ENCODE results near the gene ABHD17C. TPM values are rescaled to one million over a fixed set of nuclear protein-coding genes. Genes with fewer than 3 reads are reported as not detected.

ABHD17C gene
- total and polyA plus RNA-seq, 2 of the 8 experiments (the other 6 are each of a cell fraction or from before 2014, with no cell fraction given) = 20.2 to 29.8 TPM

DNA sequence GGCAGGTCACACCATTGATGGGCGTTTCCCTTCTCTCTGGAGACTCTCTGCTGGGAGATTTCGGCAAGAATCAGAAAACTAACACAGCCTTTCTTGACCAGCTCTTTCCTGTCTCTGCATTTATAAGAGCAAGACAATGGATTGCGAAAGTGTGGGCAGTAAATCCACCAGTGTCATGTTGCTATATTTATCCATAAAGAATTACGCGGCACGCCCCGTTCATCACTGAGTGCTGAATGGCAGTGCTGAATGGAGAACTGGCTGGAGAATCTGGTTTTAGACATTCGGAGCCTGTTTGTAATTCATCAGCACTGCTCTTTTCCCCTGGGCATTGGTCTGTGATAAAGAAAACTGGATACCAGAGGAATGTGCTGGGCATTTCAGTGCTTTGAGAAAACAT is 82.0 kb downstream of the ABHD17C start:
- Histone ChIP-seq H2BK120ac (replicated peaks; ENCODE audit: low read depth, low read length) (no peak overlapping the region), H4K8ac (ENCODE audit: extremely low read depth, insufficient read depth, low read length) (no peak overlapping the region), H3K79me1 (ENCODE audit: low read depth, low read length) (no peaks in the 10 kb centered on the region), H4K20me1 (replicated peaks in 1 of 2; ENCODE audit: control insufficient read depth in 1 of 2, insufficient read depth in 2 of 2, low read length in 2 of 2) (peaks cover 0 to 5% of the 10 kb centered on the region in 2 experiments), H2AK5ac (ENCODE audit: low read depth, low read length) (no peak overlapping the region), H3K4me1 (replicated peaks in 1 of 4; ENCODE audit: control insufficient read depth in 3 of 4, insufficient read depth in 4 of 4, low read length in 3 of 4) (peaks cover 0 to 7% (median 4%) of the 10 kb centered on the region in 4 experiments; a peak in 5 of 7 replicates), H4K91ac (replicated peaks; ENCODE audit: insufficient read length, low read length) (no peak overlapping the region), H3K79me2 (ENCODE audit: control insufficient read depth in 1 of 2, insufficient read depth in 2 of 2, low read length in 2 of 2) (no peaks in the 10 kb centered on the region), H3K9ac (replicated peaks in 1 of 4; ENCODE audit: extremely low read depth in 1 of 4, low read depth in 3 of 4, low read length in 3 of 4) (no peak overlapping the region), H3K23me2 (ENCODE audit: low read depth, low read length) (peaks cover 15% of the 10 kb centered on the region), H3K18ac (ENCODE audit: extremely low read depth, low read length) (no peak overlapping the region), H4K5ac (ENCODE audit: insufficient read length, low read depth, low read length) (no peak overlapping the region), H3K27me3 (replicated peaks in 1 of 4; ENCODE audit: control insufficient read depth in 3 of 4, extremely low read depth in 1 of 4, insufficient read depth in 3 of 4, low read length in 3 of 4) (peaks cover 4 to 40% (median 33%) of the 10 kb centered on the region in 4 experiments), H2BK20ac (ENCODE audit: low read length) (no peak overlapping the region), H3K9me3 (ENCODE audit: insufficient read depth in 2 of 2, low read depth in 1 of 2, low read length in 1 of 2) (no peaks in the 10 kb centered on the region), H3K4ac (replicated peaks; ENCODE audit: insufficient read length, low read depth, low read length) (no peak overlapping the region), H3K23ac (ENCODE audit: insufficient read length) (no peak overlapping the region), H2BK15ac (ENCODE audit: low read length) (no peak overlapping the region), H3K14ac (ENCODE audit: insufficient read length) (no peak overlapping the region), H3K4me2 (ENCODE audit: insufficient read depth in 1 of 2, low read depth in 2 of 2, low read length in 2 of 2) (no peak overlapping the region), H2BK12ac (ENCODE audit: low read depth, low read length) (no peak overlapping the region), H3K27ac (ENCODE audit: low read depth, low read length) (no peak overlapping the region), H2AFZ (ENCODE audit: low read length) (no peak overlapping the region), H3K56ac (replicated peaks; ENCODE audit: insufficient read length, low read depth, low read length) (no peak overlapping the region), H3K36me3 (ENCODE audit: control insufficient read depth in 2 of 4, insufficient read depth in 4 of 4, low read length in 3 of 4) (no peaks in the 10 kb centered on the region), H2BK5ac (ENCODE audit: low read depth, low read length) (no peak overlapping the region), H3K4me3 (ENCODE audit: extremely low read depth in 1 of 4, insufficient read depth in 2 of 4, low read depth in 3 of 4, low read length in 4 of 4) (no peak overlapping the region)
- FAIRE-seq (no peak), DNase-seq (ENCODE audit: low read depth in 1 of 2, low spot score in 2 of 2) (no peak)
- WGBS, 2 experiments (ENCODE audit: extremely low coverage in 1 of 2, insufficient coverage in 1 of 2, insufficient read length in 1 of 2, insufficient replicate concordance in 2 of 2, low coverage in 1 of 2, low lambda C conversion rate in 2 of 2, missing lambda C conversion rate in 1 of 2) = 90% methylated on average over 8 of the region's 8 CpGs; no CpG with 5 or more reads in 1 of the 2 experiments
- POLR2A ChIA-PET (ENCODE audit: partially characterized antibody) = no interaction called here
- CTCF ChIA-PET (ENCODE audit: partially characterized antibody) = interaction anchor here (0.6 to 8.3 kb wide), 63 partner anchors 9 to 366 kb away, joined by 3 to 133 read pairs (median 6); partner anchors contain the start of gene ABHD17C
- TF ChIP-seq HDAC2 (IDR thresholded peaks at IDR 0.05; ENCODE audit: borderline replicate concordance in 1 of 2, low read depth in 2 of 2, low read length in 2 of 2) = no peak
- TF ChIP-seq SP2 (IDR thresholded peaks at IDR 0.05; ENCODE audit: low read length) = no peak
- no peak for TF ChIP-seq TAF7 (optimal IDR thresholded peaks at IDR 0.05; ENCODE audit: borderline replicate concordance, low read depth, low read length)
- TF ChIP-seq SRF (IDR thresholded peaks at IDR 0.05; ENCODE audit: low read depth, low read length) = no peak
- TF ChIP-seq BACH1 (IDR thresholded peaks at IDR 0.05; ENCODE audit: low read length) = no peak
- no peak for TF ChIP-seq TEAD4 (IDR thresholded peaks at IDR 0.05; ENCODE audit: low read depth, low read length)
- TF ChIP-seq KDM1A (IDR thresholded peaks at IDR 0.05; ENCODE audit: borderline replicate concordance, low read length) = no peak
- TF ChIP-seq FOSL1 (IDR thresholded peaks at IDR 0.05; ENCODE audit: insufficient read depth, low read depth, low read length) = no peak
- TF ChIP-seq SP4 (IDR thresholded peaks at IDR 0.05; ENCODE audit: low read length) = no peak
- no peak for TF ChIP-seq TAF1 (IDR thresholded peaks at IDR 0.05; ENCODE audit: low read depth, low read length)
- no peak for TF ChIP-seq BRCA1 (IDR thresholded peaks at IDR 0.05; ENCODE audit: low read depth, low read length)
- TF ChIP-seq PHF8 (conservative IDR thresholded peaks at IDR 0.05; ENCODE audit: low read depth, low read length) = no peak
- no peak for TF ChIP-seq JUN (IDR thresholded peaks at IDR 0.05; ENCODE audit: low read depth, low read length)
- no peak for TF ChIP-seq SP1 (IDR thresholded peaks at IDR 0.05; ENCODE audit: low read depth, low read length)
- no peak for TF ChIP-seq SIN3A (conservative IDR thresholded peaks at IDR 0.05 in 1 of 2, IDR thresholded peaks at IDR 0.05 in 1 of 2; ENCODE audit: low read depth in 1 of 2, low read length in 2 of 2)
- TF ChIP-seq TCF12 (IDR thresholded peaks at IDR 0.05; ENCODE audit: low read depth, low read length) = no peak

Measured in H1 (cell line).